ENCODE measurements around the gene ZER1. TPM values are rescaled to one million over a fixed set of nuclear protein-coding genes. Genes with fewer than 3 reads are reported as not detected.
A peak's percentile ranks its signal among the peaks of the same experiment; 100 is the strongest.

Gene ZER1
- total RNA-seq, 2 donors from 2014 or later: 33.0 to 33.8 TPM

- 2 to 4% methylated on average over 30 to 68 of the region's 68 CpGs for WGBS, 2 experiments (ENCODE audit: insufficient coverage in 1 of 2, insufficient read length in 1 of 2)
- peaks cover 12% of the 10 kb centered on the region for H3K36me3 Mint-ChIP-seq (ENCODE audit: low read depth)
Measured at GRCh38 chr9:128723866-128724743, 47.6 kb downstream of the ZER1 start, which contains the start of gene ZDHHC12. TSS of gene ZDHHC12 (minus strand) at chr9:128724127. CDS start at chr9:128724093, 34 bp downstream.

GRCh38 chr9:128723352-128723865 lies 48.3 kb downstream of the ZER1 start:
- Mint-ChIP-seq H3K4me3 (peak overlapping the region; percentile 87), H3K27ac (peak overlapping the region; percentile 88), H3K27me3 (ENCODE audit: insufficient read depth) (no peaks in the 10 kb centered on the region), H3K4me1 (peaks cover 10% of the 10 kb centered on the region), H3K36me3 (ENCODE audit: low read depth) (peaks cover 14% of the 10 kb centered on the region), H3K9me3 (no peaks in the 10 kb centered on the region)
- Histone ChIP-seq H3K4me3 (ENCODE audit: low read length) (peak overlapping the region; percentile 89), H3K9me3 (ENCODE audit: control insufficient read depth, low read length) (no peaks in the 10 kb centered on the region), H3K9ac (ENCODE audit: extremely low read depth, low read length, poor library complexity, severe bottlenecking) (peak overlapping the region; percentile 34), H3K27me3 (ENCODE audit: control insufficient read depth, insufficient read depth, low read length, poor library complexity, severe bottlenecking) (no peaks in the 10 kb centered on the region), H3K27ac (ENCODE audit: low read depth, low read length) (no peak overlapping the region), H3K4me1 (ENCODE audit: control insufficient read depth, insufficient read depth, low read length) (no peaks in the 10 kb centered on the region), H3K36me3 (ENCODE audit: control insufficient read depth, insufficient read depth, low read length) (no peaks in the 10 kb centered on the region)
- TF ChIP-seq CTCF (conservative IDR thresholded peaks at IDR 0.05): no peak
- 16 to 39% methylated on average over 3 to 7 of the region's 7 CpGs for WGBS, 2 experiments (ENCODE audit: insufficient coverage in 1 of 2, insufficient read length in 1 of 2)
- DNase-seq: no peak

More at GRCh38 chr9:128723866-128724743, 47.6 kb downstream of the ZER1 start, which contains the start of gene ZDHHC12:
- H3K9me3 ChIP-seq (ENCODE audit: control insufficient read depth, low read length): no peaks in the 10 kb centered on the region
- Mint-ChIP-seq H3K4me3 (peak within 1 kb of the TSS; percentile 87), H3K27ac (peak within 1 kb of the TSS; percentile 92), H3K4me1 (peaks cover 10% of the 10 kb centered on the region), H3K27me3 (ENCODE audit: insufficient read depth) (no peaks in the 10 kb centered on the region), H3K9me3 (no peaks in the 10 kb centered on the region)
- TF ChIP-seq CTCF (conservative IDR thresholded peaks at IDR 0.05): no peak
- H3K27me3 ChIP-seq (ENCODE audit: control insufficient read depth, insufficient read depth, low read length, poor library complexity, severe bottlenecking): no peaks in the 10 kb centered on the region
- H3K36me3 ChIP-seq (ENCODE audit: control insufficient read depth, insufficient read depth, low read length): no peaks in the 10 kb centered on the region
- H3K27ac ChIP-seq (ENCODE audit: low read depth, low read length): no peak within 1 kb of the TSS
- peak; percentile 99 for DNase-seq
- peak within 1 kb of the TSS; percentile 34 for H3K9ac ChIP-seq (ENCODE audit: extremely low read depth, low read length, poor library complexity, severe bottlenecking)
- H3K4me1 ChIP-seq (ENCODE audit: control insufficient read depth, insufficient read depth, low read length): no peaks in the 10 kb centered on the region
- H3K4me3 ChIP-seq (ENCODE audit: low read length): peak within 1 kb of the TSS; percentile 89

GRCh38 chr9:128722380-128723351 lies 49.1 kb downstream of the ZER1 start:
- H3K4me3 ChIP-seq (ENCODE audit: low read length): peak overlapping the region; percentile 89
- no peaks in the 10 kb centered on the region for H3K36me3 ChIP-seq (ENCODE audit: control insufficient read depth, insufficient read depth, low read length)
- no peaks in the 10 kb centered on the region for H3K9me3 ChIP-seq (ENCODE audit: control insufficient read depth, low read length)
- no peaks in the 10 kb centered on the region for H3K9me3 Mint-ChIP-seq
- H3K27ac Mint-ChIP-seq: no peak overlapping the region
- H3K4me3 Mint-ChIP-seq: peak overlapping the region; percentile 87
- no peaks in the 10 kb centered on the region for H3K27me3 ChIP-seq (ENCODE audit: control insufficient read depth, insufficient read depth, low read length, poor library complexity, severe bottlenecking)
- peaks cover 17% of the 10 kb centered on the region for H3K36me3 Mint-ChIP-seq (ENCODE audit: low read depth)
- 76 to 89% methylated on average over 4 to 9 of the region's 9 CpGs for WGBS, 2 experiments (ENCODE audit: insufficient coverage in 1 of 2, insufficient read length in 1 of 2)
- peak; percentile 45 for DNase-seq
- peak overlapping the region; percentile 34 for H3K9ac ChIP-seq (ENCODE audit: extremely low read depth, low read length, poor library complexity, severe bottlenecking)
- no peaks in the 10 kb centered on the region for H3K27me3 Mint-ChIP-seq (ENCODE audit: insufficient read depth)
- no peaks in the 10 kb centered on the region for H3K4me1 ChIP-seq (ENCODE audit: control insufficient read depth, insufficient read depth, low read length)
- peaks cover 10% of the 10 kb centered on the region for H3K4me1 Mint-ChIP-seq
- peak overlapping the region; percentile 49 for H3K27ac ChIP-seq (ENCODE audit: low read depth, low read length)
- TF ChIP-seq CTCF (conservative IDR thresholded peaks at IDR 0.05): no peak

Measured in endodermal cell (in vitro differentiated cells).